A549 (cell line): Measurements from ENCODE around the gene MSL1.

Experiments used
- BHLHE40 ChIP-seq: IDR thresholded peaks from 2 replicates; pipeline ENCODE4 v1.6.1; 2012; ENCODE audit warnings: low read depth, low read length, inconsistent platforms
- CTCF ChIP-seq: fragments of >200 bp; sonication (Bioruptor Twin); formaldehyde crosslinking; IDR thresholded peaks from 3 replicates; pipeline ENCODE4 v1.5.1; 2016
- MYC ChIP-seq: IDR thresholded peaks from 2 replicates; pipeline ENCODE4 v1.6.1; 2012; ENCODE audit warnings: mild to moderate bottlenecking, inconsistent platforms, low read length, improper control_type of control experiment, borderline replicate concordance

- TF ChIP-seq CTCF = no peak
- TF ChIP-seq BHLHE40 = no peak
- TF ChIP-seq MYC = no peak
Measured at GRCh38 chr17:40170325-40170724, 48.6 kb downstream of the MSL1 start.
